Activated CD4-positive, CD25-positive, alpha-beta regulatory T cell (primary cell): ENCODE data around the gene CYP39A1.

Experiments
- DNase-seq, 4 experiments: peaks; one replicate each; lab custom pipeline; 2025; lab: John Stamatoyannopoulos, UW

Gene CYP39A1

GRCh38 chr6:46511320-46511719, 141.3 kb downstream of the CYP39A1 start:
- DNase-seq = no peak

DNA sequence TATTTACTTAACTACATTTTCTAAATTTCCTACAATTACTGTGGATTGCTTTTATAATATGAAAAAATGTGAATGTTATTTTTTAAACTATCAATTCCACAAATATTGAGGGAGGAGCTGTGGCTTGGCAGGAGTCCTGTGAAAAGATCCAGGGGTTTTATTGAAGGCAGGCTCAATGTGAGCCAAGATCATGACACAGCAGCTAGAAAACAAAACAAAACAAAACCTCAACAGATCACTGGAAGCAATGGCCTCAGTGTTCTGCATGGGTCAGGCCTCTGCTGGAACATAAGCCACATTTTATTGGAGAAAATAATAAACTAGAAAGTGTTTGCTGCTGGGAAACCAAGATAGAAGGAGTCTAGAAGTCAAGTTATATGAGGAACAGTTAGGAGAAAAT, 142.0 kb downstream of the CYP39A1 start:
- DNase-seq = no peak

DNA sequence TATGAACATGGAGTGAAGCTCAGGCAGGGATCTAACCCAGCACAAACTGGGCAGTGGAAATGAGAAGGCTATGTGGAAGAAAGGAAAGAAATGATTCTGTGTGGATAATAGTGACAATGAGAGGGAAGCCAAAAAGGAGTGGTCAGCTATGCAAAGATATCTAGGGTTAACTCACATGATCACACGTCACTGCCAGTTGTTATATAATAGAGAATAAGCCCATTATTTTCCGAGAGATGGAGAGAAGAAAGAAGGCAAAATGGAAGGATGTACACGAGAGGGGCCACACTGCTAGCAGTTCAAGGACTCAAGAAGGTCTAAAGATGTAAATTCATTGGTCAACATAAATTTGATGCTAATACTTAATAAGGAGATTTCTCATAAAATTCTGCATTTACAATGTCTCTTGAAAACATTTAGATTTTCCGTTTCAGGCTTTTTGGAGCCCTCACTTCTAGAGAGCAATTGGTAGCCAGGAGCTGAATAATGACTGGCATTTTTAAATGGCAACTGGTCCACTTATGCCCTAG, 142.6 kb downstream of the CYP39A1 start:
- DNase-seq = no peak

DNA sequence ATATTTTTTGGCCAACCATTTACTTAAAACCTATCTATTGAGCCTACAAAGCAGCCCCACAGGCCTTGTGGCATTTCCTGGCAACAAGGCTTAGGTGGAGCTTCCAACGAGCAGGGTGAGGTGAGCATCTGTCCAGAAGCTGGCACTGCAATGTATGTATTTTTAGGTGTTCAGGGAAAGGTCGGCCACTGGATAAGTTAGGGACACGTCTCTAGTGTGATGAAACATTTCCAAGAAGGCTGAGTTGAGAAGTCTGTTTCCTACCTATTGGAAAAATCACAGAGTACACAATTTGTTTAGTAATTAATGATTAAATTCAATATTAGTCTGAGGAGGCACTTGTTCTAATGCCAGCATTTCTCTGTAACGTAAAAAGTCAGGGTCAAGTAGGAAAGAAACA, 143.6 kb downstream of the CYP39A1 start:
- no peak for DNase-seq

- no peak for DNase-seq
Observed at GRCh38 chr6:46507426-46507825, 145.2 kb downstream of the CYP39A1 start.

DNA sequence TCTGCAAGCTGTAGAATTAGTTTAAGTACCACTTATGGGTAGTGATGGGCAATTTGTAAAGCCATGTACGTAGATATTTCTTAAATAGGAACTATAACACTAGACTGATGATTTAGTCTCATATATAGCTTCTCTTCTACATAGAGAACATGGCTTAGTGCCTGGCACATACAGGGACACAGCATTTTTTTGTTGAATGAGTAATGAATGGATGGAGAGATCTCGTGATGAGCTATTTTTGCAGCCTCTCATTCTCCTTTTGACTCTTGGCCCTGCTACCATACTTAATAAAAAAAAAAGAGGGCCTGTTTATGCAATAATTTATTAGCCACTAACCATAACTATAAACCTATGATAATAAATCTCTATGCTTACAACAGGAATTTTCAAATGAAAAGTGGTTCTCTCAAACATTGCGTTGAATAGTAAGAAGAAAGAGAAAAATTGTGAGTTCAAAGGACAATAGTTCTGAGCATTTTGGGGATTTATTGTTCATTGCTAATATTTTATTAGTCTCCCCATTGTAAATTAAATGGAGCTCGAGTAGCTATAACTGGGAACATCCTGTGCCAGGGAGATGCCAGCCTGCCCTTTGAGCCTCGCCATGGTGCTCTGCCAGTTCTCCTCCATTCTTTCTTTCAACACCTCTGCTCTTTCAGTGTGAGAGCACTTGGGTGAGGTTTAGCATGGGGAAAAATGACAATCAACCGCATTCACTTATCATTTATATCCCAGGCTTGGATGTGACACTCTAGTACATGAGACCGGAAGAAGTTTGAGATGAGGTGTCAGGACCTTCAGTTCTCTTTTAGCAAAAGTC, 146.7 kb downstream of the CYP39A1 start:
- DNase-seq = no peak

GRCh38 chr6:46504242-46504641, 148.4 kb downstream of the CYP39A1 start:
- DNase-seq = no peak

GRCh38 chr6:46502486-46503119, 150.0 kb downstream of the CYP39A1 start:
- DNase-seq = no peak

DNA sequence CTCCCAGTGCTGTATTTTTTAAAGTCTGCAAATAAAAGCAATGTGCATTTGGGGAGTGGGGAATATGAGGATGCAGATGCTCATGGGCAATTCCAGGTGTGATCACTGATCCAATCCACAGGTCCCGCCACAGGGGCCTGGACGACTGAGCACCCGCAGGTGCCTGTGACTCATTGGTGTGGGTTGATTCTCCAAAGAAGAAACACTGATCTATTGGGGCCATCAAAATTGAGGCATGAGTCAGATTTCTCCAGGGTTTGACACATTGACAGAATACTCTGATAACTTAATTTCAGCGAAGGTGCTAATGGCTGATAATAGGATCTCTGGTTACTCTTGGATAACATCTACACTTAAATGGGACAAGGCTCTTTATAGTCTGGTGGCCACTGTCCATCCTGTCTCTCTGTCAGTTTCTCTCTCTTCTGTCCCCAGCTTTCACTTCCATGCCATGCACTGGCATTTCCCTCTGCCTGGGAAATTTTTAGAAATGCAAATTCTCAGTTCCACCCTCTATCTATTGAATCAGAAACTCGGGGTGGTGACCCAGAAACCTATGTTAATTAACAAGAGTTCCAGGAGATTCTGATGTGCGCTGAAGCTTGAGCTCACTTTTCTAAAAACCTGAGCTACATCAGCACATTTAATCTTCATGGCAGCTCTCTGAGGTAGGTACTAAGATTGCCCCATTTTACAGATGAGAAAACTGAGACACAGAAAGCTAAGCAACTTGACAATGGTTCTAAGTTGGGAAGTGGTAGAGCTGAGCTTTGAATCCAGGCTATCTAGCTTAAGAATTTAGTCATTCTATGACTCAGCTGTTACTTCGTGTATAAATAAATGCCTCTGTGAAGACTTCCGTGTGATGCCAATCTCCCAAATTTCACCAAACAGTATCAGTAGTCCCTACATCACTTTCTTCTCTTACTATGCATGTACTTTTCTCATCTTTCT, 151.2 kb downstream of the CYP39A1 start:
- no peak for DNase-seq

DNA sequence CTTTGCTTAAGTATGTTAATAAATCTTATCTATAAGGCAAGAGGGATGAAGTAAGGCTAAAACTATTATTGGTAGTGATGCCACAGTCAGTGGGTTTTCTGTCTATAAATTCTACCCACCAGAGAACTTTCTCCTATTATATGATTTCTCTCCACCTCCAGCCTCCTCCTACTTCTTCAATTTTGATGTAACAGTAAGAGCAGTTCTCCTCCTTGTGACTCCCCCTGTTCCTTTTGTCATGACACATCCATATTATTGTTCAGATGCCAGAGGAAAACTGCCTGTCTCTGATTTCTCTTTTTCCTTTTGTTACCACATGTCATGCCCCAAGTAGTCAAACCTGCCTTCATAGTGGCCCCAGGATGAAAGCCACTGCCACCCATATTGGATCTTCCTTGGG, 152.2 kb downstream of the CYP39A1 start:
- DNase-seq = no peak
